Left ventricle myocardium inferior (tissue), 1 donor: Measurements from ENCODE around the gene SLC16A8. TPM values are rescaled to one million over a fixed set of nuclear protein-coding genes. Genes with fewer than 3 reads are reported as not detected.

Source experiments
- DNase-seq: peaks from one replicate; pipeline ENCODE4 v3.0.0-alpha.2; 2020
- H3K27ac ChIP-seq: fragments of 200-600 bp; replicated peaks from 2 replicates; pipeline ENCODE4 v1.8.0; 2021
- H3K27me3 ChIP-seq: fragments of 200-600 bp; 2 replicates; pipeline ENCODE4 v1.8.0; 2021; ENCODE audit warnings: low read depth
- H3K36me3 ChIP-seq: fragments of 200-600 bp; 2 replicates; pipeline ENCODE4 v1.8.0; 2021
- H3K4me1 ChIP-seq: fragments of 200-600 bp; 2 replicates; pipeline ENCODE4 v1.8.0; 2021
- H3K4me3 ChIP-seq: fragments of 200-600 bp; 2 replicates; pipeline ENCODE4 v1.8.0; 2021; ENCODE audit warnings: mild to moderate bottlenecking, moderate library complexity
- H3K9me3 ChIP-seq: fragments of 200-600 bp; replicated peaks from 2 replicates; pipeline ENCODE4 v1.8.0; 2021
- CTCF ChIP-seq: fragments of 200-600 bp; IDR thresholded peaks from 2 replicates; pipeline ENCODE4 v1.8.0; 2021; ENCODE audit warnings: antibody characterized with exemption, mild to moderate bottlenecking, borderline replicate concordance
- intact Hi-C: fragments of 100-400 bp; cut with micrococcal nuclease; formaldehyde crosslinking; loops from one replicate; pipeline ENCODE4 v1.11.0; 2022
- total RNA-seq: library from RNA; stranded (reverse); fragmentation: NEBNext Ultra II Directional; extraction: Animal tissue kit (Norgen Biotek cat#: 25700); gene quantifications from one replicate; pipeline ENCODE4 v1.2.1, GENCODE V29; 2021
- donor health status: DM: no; HTN: yes; CAD: no; lungs with severe emphysema.

Gene SLC16A8
- total RNA-seq, 1 donor from 2014 or later, result not detected

DNA sequence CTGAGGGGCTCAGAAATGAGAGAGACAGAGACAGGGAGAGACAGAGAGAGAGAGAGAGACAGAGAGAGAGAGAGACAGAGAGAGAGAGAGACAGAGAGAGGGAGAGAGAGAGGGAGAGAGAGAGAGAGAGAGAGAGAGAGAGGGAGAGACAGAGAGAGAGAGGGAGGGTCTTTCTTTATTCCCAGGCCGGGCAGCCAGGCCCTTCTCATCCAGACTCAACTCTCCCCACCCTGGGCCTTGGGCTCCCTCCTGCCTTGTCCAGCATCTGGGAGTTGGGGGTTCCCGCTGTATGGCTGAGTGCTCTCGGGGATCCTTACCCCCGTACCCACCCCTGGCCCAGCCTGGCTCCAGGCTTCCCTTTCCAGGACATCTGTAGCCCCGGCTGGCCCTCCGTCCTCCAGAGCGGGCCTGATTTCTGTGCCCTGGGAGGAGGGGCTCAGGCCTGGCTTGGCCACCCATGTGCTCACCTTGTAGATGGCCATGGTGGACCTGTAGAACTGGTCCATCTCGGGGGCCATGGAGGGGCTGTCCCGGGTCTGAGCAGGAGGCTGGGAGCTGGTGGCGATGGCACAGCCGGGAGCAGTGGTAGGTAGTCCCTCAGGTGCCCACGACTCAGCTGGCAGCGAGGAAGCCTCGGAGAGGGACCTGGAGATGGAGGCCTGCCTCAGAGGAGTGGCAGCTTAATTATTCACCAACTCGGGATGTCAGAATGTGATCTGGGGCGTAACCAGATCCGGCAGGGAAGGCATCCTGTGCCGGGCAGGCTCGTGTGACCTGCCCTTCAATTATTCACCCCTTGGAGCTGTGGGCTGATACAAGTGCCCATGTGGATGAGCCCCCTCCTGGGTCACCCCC, 26.3 kb upstream of the SLC16A8 start, which contains the start of gene BAIAP2L2:
BAIAP2L2 (minus strand) TSS at position 677 of the 855 bp plus-strand sequence; CDS start at position 518, 159 bp downstream.
- intact Hi-C loops, result no loop called here
- no peak for TF ChIP-seq CTCF
- Histone ChIP-seq H3K27ac (no peak within 1 kb of the TSS), H3K9me3 (no peaks in the 10 kb centered on the region), H3K36me3 (peaks cover 10% of the 10 kb centered on the region), H3K4me3 (no peak within 1 kb of the TSS), H3K4me1 (peaks cover 11% of the 10 kb centered on the region), H3K27me3 (no peaks in the 10 kb centered on the region)
- DNase-seq, result no peak

DNA sequence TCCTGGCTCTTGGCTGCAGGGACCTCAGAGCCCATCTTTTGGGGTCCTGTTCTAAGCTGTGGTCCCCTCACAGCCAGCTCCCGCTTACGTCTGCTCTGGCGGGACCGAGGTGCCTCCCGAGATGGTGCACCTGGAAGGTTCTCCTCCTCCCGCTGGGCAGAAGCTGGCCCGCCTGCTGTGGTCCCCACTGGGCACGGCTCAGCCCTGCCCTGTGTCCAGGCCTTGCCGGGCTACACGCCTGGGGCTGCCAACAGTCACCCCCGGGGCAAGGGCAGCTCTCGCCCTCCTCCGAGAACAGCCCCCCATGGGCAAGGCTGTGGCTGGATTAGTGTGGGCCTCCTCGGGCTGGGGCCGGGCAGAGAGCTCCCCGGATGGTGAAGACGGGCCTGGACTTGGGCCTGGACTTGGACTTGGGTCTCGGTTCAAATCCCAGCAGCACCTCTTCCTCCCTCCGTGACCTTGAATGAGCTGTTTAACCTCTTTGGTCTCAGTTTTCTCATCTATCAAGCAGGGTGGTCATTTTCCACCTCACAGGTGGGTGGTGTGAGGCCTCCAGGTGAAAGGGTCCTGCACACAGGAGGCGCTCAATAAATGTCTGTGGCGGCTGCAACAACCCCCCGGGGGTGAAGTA, 25.5 kb upstream of the SLC16A8 start:
- DNase-seq, result no peak
- Histone ChIP-seq H3K27me3 (no peaks in the 10 kb centered on the region), H3K4me1 (peaks cover 4% of the 10 kb centered on the region), H3K9me3 (no peaks in the 10 kb centered on the region), H3K27ac (no peak overlapping the region), H3K36me3 (peaks cover 10% of the 10 kb centered on the region), H3K4me3 (no peak overlapping the region)
- no peak for TF ChIP-seq CTCF
- intact Hi-C loops, result no loop called here

GRCh38 chr22:38108561-38109319, 24.8 kb upstream of the SLC16A8 start:
- Histone ChIP-seq H3K4me3 (no peak overlapping the region), H3K27ac (no peak overlapping the region), H3K9me3 (no peaks in the 10 kb centered on the region), H3K36me3 (peaks cover 10% of the 10 kb centered on the region), H3K4me1 (no peaks in the 10 kb centered on the region), H3K27me3 (no peaks in the 10 kb centered on the region)
- no peak for TF ChIP-seq CTCF
- DNase-seq, result no peak
- intact Hi-C loops, result no loop called here

- Histone ChIP-seq H3K4me3 (no peak overlapping the region), H3K9me3 (no peaks in the 10 kb centered on the region), H3K27me3 (no peaks in the 10 kb centered on the region), H3K4me1 (no peaks in the 10 kb centered on the region), H3K36me3 (peaks cover 10% of the 10 kb centered on the region), H3K27ac (no peak overlapping the region)
- TF ChIP-seq CTCF, result no peak
- no peak for DNase-seq
- intact Hi-C loops, result no loop called here
Measured at GRCh38 chr22:38107692-38108515, 23.9 kb upstream of the SLC16A8 start.
